ENCODE measurements around the gene CTAG1B. TPM values are rescaled to one million over a fixed set of nuclear protein-coding genes. Genes with fewer than 3 reads are reported as not detected.
"Not testable (repeated sequence)": the region's sequence is repeated elsewhere in the genome, so short reads cannot be mapped to it uniquely, and the experiment has no call there.

Gene CTAG1B
- polyA plus RNA-seq (2012; ENCODE audit: insufficient read depth, insufficient read length, low read depth) = not detected

- H3K9me3 ChIP-seq; DNase-seq; H3K27me3 ChIP-seq; H3K36me3 ChIP-seq; H3K4me1 ChIP-seq; H3K4me3 ChIP-seq (ENCODE audit: low read depth, low read length): not testable (repeated sequence)
These were observed at the start of gene CTAG1B for GRCh38 chrX:154619182-154619581. CTAG1B (minus strand) TSS chrX:154619282; CDS start chrX:154619218, 64 bp downstream.

- Histone ChIP-seq H3K4me3 (ENCODE audit: low read depth, low read length) (no peak overlapping the region), H3K4me1 (no peaks in the 10 kb centered on the region), H3K27me3 (no peaks in the 10 kb centered on the region), H3K9me3 (no peaks in the 10 kb centered on the region), H3K36me3 (no peaks in the 10 kb centered on the region)
- no peak for DNase-seq
- no peak for TF ChIP-seq CTCF (IDR thresholded peaks at IDR 0.05; ENCODE audit: low read depth, low read length)
These were observed 42.8 kb upstream of the CTAG1B start for GRCh38 chrX:154661899-154662298.

- no peak for DNase-seq
- Histone ChIP-seq H3K9me3 (no peaks in the 10 kb centered on the region), H3K27me3 (no peaks in the 10 kb centered on the region), H3K4me1 (no peaks in the 10 kb centered on the region), H3K4me3 (ENCODE audit: low read depth, low read length) (no peak overlapping the region), H3K36me3 (no peaks in the 10 kb centered on the region)
- no peak for TF ChIP-seq CTCF (IDR thresholded peaks at IDR 0.05; ENCODE audit: low read depth, low read length)
These were observed 42.1 kb upstream of the CTAG1B start for GRCh38 chrX:154661170-154661569.

DNA sequence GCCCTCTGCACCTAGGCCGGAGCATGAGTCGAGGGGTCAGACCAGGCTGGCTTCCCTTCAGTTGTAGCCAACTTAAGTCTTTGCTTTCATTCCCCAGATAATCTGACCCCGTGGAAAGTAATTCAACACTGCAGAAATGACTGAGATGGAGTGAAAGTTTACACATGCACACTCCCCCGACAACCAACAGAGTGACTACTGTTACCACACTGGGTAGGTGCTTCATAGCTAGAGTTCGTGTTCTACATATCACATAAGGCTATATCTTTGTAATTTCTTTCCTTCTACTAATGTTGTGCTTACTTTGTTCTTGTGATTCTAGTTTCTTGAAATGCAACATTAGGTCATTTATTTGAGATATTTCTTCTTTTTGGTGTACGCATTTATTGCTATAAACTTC, 41.5 kb upstream of the CTAG1B start:
- Histone ChIP-seq H3K4me3 (ENCODE audit: low read depth, low read length) (no peak overlapping the region), H3K9me3 (no peaks in the 10 kb centered on the region), H3K27me3 (no peaks in the 10 kb centered on the region), H3K36me3 (no peaks in the 10 kb centered on the region), H3K4me1 (no peaks in the 10 kb centered on the region)
- no peak for DNase-seq
- TF ChIP-seq CTCF (IDR thresholded peaks at IDR 0.05; ENCODE audit: low read depth, low read length) = no peak

DNA sequence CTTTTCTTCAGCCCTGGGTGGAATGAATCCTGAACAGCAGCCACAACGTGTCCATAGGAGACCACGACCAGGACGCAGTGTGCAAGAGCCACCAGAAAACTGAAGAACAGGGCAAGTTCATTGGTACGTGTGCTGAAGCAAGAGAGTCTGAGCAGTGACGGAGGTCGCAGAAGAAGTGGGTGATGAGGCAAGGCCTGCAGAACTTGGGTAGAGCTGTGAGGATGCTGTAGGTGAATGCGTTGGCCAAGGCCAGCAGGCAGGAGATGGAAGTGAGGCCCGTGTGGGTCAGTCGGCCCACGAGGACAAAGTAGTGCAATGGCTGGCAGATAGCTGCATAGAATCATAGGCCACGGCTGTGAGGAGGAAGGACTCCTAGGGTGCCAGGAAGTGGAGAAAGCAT, 39.9 kb upstream of the CTAG1B start:
- no peak for DNase-seq
- no peak for TF ChIP-seq CTCF (IDR thresholded peaks at IDR 0.05; ENCODE audit: low read depth, low read length)
- H3K4me1 ChIP-seq = no peaks in the 10 kb centered on the region

DNA sequence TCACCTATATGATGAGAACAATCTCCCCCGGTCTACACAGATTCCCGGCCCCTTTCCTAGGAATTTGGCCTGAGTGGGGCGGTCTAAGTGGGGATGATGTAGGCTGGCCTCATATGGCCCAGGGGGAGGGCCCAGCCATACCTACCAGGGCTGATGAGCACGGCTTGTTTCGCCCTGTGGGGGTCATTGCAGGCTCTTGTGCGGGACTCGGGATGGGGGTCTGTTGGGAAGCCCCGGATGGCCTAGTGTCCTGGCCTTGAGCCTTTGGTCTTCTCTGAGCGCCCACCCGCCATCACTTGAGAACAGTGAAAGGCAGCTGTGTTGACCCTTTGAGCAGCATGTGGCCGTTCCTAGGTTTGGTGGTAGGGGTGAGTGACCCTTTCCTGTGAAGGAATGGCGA, 39.1 kb upstream of the CTAG1B start:
- Histone ChIP-seq H3K27me3 (no peaks in the 10 kb centered on the region), H3K4me1 (no peaks in the 10 kb centered on the region), H3K36me3 (no peaks in the 10 kb centered on the region), H3K9me3 (no peaks in the 10 kb centered on the region), H3K4me3 (ENCODE audit: low read depth, low read length) (no peak overlapping the region)
- TF ChIP-seq CTCF (IDR thresholded peaks at IDR 0.05; ENCODE audit: low read depth, low read length) = no peak
- no peak for DNase-seq

More for the DNA sequence above, 39.9 kb upstream of the CTAG1B start:
- H3K4me3 ChIP-seq (ENCODE audit: low read depth, low read length) = no peak overlapping the region
- no peaks in the 10 kb centered on the region for H3K36me3 ChIP-seq
- H3K9me3 ChIP-seq = no peaks in the 10 kb centered on the region
- H3K27me3 ChIP-seq = no peaks in the 10 kb centered on the region

Measured in BE2C (cell line).